ENCODE data around the gene OPRL1.

Gene OPRL1

DNA sequence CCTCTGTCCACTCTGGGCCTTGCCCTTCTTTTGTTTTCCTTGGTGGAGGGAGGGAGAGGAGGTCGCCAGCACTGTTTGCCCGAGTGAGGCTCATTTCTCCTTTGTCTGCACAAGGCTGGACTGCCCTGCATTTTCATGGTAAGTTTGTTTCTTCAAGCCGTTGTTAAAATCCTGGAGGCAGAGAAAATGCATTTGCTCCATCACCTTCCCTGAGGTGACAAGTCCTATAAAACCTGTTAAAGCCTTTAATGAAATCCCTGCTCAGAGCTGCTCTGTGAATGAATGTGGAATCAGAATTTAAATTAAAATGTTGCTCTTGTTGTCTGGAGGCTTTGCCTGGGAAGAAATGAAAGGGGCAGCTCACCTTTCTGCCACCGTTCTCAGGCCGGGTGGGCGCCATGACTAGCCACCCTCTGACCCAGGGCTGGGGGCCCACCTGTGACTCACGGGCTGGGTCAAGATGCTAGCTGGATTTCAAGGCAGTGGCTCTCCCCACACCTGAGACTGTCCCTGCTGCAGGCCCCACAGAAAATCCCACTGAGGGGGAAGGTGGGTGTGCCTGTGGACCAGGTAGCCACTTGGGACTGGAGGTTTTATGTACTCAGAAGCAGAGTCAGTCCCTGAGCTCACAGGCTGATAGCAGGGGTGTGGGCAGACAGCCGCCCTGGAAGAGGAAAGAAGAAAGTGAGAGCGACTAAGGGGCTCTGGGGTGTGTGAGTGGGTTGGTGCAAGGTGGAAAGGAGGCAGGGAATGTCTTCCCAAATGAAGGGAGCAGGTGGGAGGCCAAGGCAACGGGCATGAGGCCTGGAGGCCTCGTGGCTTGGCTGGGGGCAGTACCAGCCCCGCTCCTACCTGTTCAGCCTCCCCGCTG is 60.4 kb downstream of the OPRL1 start:
- no peak for DNase-seq (ENCODE audit: low read depth in 2 of 2)

GRCh38 chr20:64140956-64141355 is 61.1 kb downstream of the OPRL1 start:
- DNase-seq (ENCODE audit: low read depth in 2 of 2): no peak

DNA sequence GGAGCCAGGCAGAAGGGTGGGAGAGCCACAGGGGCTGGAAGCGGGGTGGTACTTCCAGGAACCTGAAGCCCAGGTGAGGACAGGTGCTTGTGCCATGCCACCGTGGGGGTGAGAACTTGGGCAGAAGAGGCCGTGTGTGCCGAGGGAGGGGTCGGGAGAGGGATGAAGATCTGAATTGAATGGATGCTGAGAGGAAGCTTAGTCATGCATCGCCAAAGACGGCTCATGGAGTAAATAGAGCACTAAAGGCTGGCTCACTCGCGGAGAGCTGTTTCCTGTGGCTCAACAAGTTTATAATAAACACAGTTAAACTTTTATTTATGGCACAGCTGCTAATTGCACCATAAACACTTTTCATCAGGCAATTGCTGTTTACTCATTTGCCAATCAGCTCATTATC is 62.7 kb downstream of the OPRL1 start:
- DNase-seq (ENCODE audit: low read depth in 2 of 2): no peak

DNA sequence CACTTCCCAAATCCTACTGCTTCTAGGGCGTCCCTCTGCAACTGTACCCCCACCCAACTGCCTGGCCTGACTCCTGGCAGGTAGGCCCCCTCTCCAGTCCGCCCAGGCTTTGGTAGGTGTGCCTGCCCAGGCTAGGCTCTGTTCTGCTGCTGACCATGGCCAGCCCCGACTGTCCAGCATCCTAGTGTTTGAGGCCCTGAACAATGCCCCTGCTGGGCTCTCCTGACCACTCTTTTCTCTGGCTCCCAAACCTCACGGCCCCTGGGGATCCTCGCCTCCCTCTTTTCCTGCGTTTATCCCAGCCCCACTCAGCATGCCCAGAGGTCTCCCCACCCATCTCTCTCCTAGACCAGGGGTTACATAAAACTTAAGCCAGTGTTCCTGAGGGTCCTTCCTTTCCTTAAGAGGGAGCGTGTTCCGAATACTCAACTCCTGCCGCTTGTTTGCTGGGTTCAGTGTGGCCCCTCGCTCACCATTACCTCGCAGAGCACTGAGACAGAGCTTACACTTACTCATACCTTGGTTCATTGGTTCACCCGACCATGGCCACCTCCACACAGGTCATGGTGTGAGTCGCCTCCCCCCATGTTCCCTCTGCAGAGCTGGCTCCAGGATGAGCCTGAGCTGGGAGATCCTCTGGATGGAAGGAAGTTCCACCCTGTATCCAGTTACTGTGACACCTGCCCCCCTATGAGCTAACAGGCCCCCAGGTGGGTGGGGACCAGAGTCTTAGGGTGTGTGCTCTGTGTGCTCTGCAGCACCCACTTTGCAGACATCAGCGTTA is 63.3 kb downstream of the OPRL1 start:
- DNase-seq (ENCODE audit: low read depth in 2 of 2): no peak

- DNase-seq (ENCODE audit: low read depth in 2 of 2): no peak
Observed at GRCh38 chr20:64144144-64144912, 64.4 kb downstream of the OPRL1 start.

DNA sequence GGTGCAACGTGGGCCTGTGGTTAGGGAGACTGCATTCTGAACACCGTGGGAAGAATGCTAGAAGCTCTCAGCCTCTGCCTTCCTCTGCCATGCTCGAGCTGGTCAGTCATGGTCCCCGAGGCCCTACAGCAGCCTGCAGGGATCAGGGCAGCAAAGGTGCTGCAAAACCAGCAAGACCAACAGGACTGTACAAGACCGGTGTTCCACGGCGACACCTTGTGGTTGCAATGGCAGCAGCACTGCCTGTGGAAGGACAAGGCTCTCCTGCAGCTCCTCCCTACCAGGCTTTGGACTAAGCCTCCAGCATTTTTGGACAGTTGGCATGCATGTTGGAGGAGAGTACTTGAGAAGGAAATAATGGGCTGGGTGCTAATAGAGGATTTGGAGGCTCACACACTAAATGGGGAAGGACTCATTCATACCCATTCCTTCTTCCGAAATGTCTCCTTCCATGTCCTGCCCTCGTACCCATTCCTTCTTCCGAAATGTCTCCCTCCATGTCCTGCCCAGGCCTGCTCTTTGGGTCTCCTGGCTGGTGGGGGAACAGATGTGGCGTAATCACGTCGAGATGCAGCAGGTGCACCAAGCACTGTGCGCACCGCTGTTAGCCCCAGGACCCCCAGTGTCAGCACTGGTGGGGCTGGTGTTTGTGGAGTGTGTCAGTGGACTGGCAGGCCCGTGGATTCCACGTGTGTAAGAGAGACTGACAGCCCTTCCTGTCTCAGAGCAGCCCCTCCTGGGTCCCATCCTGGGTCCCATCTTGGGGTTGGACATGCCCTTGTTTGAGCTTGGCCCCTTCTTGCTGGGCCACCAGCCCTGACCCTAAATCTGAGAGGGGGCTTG is 65.8 kb downstream of the OPRL1 start:
- no peak for DNase-seq (ENCODE audit: low read depth in 2 of 2)

GRCh38 chr20:64146301-64146935 is 66.5 kb downstream of the OPRL1 start:
- no peak for DNase-seq (ENCODE audit: low read depth in 2 of 2)

DNA sequence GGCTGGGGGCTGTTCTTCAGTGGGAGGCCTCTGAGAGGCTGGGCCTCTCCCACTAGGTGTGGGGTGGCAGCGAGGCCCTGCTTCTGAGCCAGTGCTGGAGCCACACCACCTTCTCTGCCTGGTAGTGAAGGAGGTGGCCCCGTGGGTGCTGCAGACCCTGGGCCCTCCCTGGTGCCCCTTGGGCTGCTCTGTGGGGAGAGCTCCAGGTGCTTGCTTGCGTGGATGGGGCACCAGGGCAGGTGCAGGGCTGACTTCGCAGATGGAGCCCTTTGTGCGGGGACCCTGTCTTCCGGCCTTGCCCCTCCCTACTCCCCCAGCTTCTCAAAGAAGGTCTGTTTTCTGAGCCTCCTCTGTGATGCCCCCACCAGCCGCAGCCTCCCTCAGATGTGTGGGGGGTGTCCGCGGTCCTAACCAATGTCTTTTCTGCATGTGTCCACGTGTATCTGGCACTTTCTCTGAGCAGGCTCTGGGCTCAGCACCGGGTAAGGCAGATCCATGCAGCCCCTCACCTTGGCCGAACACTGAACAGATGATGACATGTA is 67.1 kb downstream of the OPRL1 start:
- no peak for DNase-seq (ENCODE audit: low read depth in 2 of 2)

DNA sequence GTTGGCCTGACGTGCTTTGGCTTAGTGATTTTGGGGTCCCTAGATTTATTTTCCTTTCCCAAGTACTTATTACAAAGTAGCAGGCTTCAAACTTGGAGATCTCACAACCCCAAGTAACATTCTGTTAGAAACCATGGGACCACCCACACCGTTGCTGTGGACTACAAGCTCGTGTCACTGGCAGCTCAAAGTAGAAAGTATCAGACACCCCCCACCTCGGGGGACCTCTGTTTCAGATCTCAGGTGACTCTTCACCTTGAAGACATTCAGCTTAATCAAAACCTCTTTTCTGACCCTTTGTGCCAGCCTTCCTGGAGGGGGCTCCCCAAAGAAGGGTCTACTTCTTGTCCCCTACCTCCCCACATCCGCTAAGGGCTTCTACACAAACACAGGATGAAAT is 68.7 kb downstream of the OPRL1 start:
- no peak for DNase-seq (ENCODE audit: low read depth in 2 of 2)

DNA sequence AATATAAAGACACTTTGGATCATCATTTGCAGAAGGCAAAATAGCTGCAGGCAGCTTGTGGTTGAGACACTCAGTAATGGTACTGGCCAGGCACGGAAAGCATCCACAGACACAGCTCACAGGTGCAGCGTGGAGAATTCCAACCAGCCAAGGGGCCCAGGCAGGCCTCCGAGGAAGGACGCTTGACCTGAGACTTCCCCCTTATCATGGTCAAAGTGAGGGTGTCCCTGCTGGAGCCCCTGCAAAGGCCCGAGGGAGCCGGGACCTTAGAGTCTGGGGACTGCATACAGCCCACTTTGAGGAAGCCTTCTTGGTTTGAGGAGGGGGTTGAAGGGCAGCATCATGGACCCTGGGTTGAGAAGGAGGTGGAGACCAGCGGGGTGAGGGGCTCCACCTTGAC is 69.3 kb downstream of the OPRL1 start:
- DNase-seq (ENCODE audit: low read depth in 2 of 2): no peak

DNA sequence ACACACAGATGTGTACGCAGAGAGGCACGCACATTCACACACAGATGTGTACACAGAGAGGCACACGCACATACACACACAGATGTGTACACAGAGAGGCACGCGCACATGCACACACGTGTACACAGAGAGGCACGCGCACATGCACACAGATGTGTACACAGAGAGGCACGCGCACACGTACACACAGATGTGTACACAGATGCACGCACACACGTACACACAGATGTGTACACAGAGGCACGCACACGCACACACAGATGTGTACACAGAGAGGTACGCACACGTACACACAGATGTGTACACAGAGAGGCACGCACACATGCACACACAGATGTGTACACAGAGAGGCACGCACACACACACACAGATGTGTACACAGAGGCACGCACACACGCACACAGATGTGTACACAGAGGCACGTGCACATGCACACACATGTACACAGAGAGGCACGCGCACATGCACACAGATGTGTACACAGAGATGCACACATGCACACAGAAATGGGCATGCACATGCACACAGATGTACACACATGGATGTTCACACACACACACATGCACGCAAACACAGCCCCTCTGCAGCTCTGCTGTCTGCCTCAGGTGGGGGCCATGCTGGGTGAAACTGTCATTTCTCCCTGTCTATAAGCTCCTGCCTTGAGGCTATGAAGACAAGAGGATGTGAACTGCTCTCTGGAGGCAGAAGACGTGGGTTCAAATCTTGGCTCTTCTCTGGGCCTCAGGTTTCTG is 70.1 kb downstream of the OPRL1 start:
- no peak for DNase-seq (ENCODE audit: low read depth in 2 of 2)

Measured in stimulated activated CD8-positive, alpha-beta memory T cell treated with anti-CD3 and anti-CD28 coated beads, Interleukin-15, amount 100 ng/mL, for 48 hours (primary cell).